Measurements from ENCODE around the gene CD58.
"Not testable (repeated sequence)": the region's sequence is repeated elsewhere in the genome, so short reads cannot be mapped to it uniquely, and the experiment has no call there.

The CD58 gene

GRCh38 chr1:116570358-116571214, at the start of gene CD58:
CD58 (minus strand) TSS chr1:116571026; CDS start chr1:116570972, 54 bp downstream.
- POLR2A ChIA-PET = interaction anchor here (1.5 kb wide), 1 partner anchor 12 kb away, joined by 3 read pairs; no protein-coding TSS in a partner anchor
- TF ChIP-seq CTCF (IDR thresholded peaks at IDR 0.05; ENCODE audit: insufficient read depth, low read length, missing control alignments) = peak; percentile 79
- peak within 1 kb of the TSS; percentile 73 for H3K4me3 ChIP-seq (ENCODE audit: low read depth, low read length)
- CTCF ChIA-PET = interaction anchor here (0.7 to 5.0 kb wide), 4 partner anchors 14 to 86 kb away, joined by 3 to 83 read pairs (median 28); no protein-coding TSS in a partner anchor
- no peak for DNase-seq (ENCODE audit: low read depth, low spot score)

GRCh38 chr1:116620392-116620791, 49.6 kb upstream of the CD58 start:
- CTCF ChIA-PET; DNase-seq (ENCODE audit: low read depth, low spot score); H3K4me3 ChIP-seq (ENCODE audit: low read depth, low read length); POLR2A ChIA-PET: not testable (repeated sequence)

GRCh38 chr1:116619106-116619505, 48.3 kb upstream of the CD58 start:
- DNase-seq (ENCODE audit: low read depth, low spot score); H3K4me3 ChIP-seq (ENCODE audit: low read depth, low read length); POLR2A ChIA-PET; CTCF ChIA-PET: not testable (repeated sequence)

- CTCF ChIA-PET; H3K4me3 ChIP-seq (ENCODE audit: low read depth, low read length); POLR2A ChIA-PET; DNase-seq (ENCODE audit: low read depth, low spot score): not testable (repeated sequence)
Observed at GRCh38 chr1:116617808-116618207, 47.0 kb upstream of the CD58 start.

- DNase-seq (ENCODE audit: low read depth, low spot score); H3K4me3 ChIP-seq (ENCODE audit: low read depth, low read length); CTCF ChIA-PET; POLR2A ChIA-PET: not testable (repeated sequence)
Observed at GRCh38 chr1:116613825-116614224, 43.0 kb upstream of the CD58 start.

- H3K4me3 ChIP-seq (ENCODE audit: low read depth, low read length); POLR2A ChIA-PET; DNase-seq (ENCODE audit: low read depth, low spot score): not testable (repeated sequence)
- CTCF ChIA-PET = interaction anchor here (0.9 kb wide), 1 partner anchor 14 kb away, joined by 5 read pairs; no protein-coding TSS in a partner anchor
Observed at GRCh38 chr1:116609801-116610371, 39.1 kb upstream of the CD58 start.

GRCh38 chr1:116608841-116609240, 38.0 kb upstream of the CD58 start:
- H3K4me3 ChIP-seq (ENCODE audit: low read depth, low read length); DNase-seq (ENCODE audit: low read depth, low spot score); POLR2A ChIA-PET; CTCF ChIA-PET: not testable (repeated sequence)

GRCh38 chr1:116608151-116608550, 37.3 kb upstream of the CD58 start:
- POLR2A ChIA-PET; H3K4me3 ChIP-seq (ENCODE audit: low read depth, low read length); DNase-seq (ENCODE audit: low read depth, low spot score); CTCF ChIA-PET: not testable (repeated sequence)

GRCh38 chr1:116607463-116607862, 36.6 kb upstream of the CD58 start:
- H3K4me3 ChIP-seq (ENCODE audit: low read depth, low read length); DNase-seq (ENCODE audit: low read depth, low spot score); POLR2A ChIA-PET: not testable (repeated sequence)
- CTCF ChIA-PET = interaction anchor here (1.2 kb wide), 1 partner anchor 12 kb away, joined by 5 read pairs; no protein-coding TSS in a partner anchor

- H3K4me3 ChIP-seq (ENCODE audit: low read depth, low read length); DNase-seq (ENCODE audit: low read depth, low spot score); POLR2A ChIA-PET: not testable (repeated sequence)
- CTCF ChIA-PET = interaction anchor here (1.2 kb wide), 1 partner anchor 11 kb away, joined by 5 read pairs; no protein-coding TSS in a partner anchor
Observed at GRCh38 chr1:116606067-116606466, 35.2 kb upstream of the CD58 start.

GRCh38 chr1:116605315-116605714, 34.5 kb upstream of the CD58 start:
- no peak for TF ChIP-seq CTCF (IDR thresholded peaks at IDR 0.05; ENCODE audit: insufficient read depth, low read length, missing control alignments)
- ChIA-PET CTCF (no interaction called here), POLR2A (no interaction called here)
- no peak for DNase-seq (ENCODE audit: low read depth, low spot score)
- no peak overlapping the region for H3K4me3 ChIP-seq (ENCODE audit: low read depth, low read length)

GRCh38 chr1:116604408-116604807, 33.6 kb upstream of the CD58 start:
- DNase-seq (ENCODE audit: low read depth, low spot score); H3K4me3 ChIP-seq (ENCODE audit: low read depth, low read length); CTCF ChIA-PET; POLR2A ChIA-PET: not testable (repeated sequence)

- DNase-seq (ENCODE audit: low read depth, low spot score); POLR2A ChIA-PET; CTCF ChIA-PET; H3K4me3 ChIP-seq (ENCODE audit: low read depth, low read length): not testable (repeated sequence)
Observed at GRCh38 chr1:116603646-116604045, 32.8 kb upstream of the CD58 start.

- DNase-seq (ENCODE audit: low read depth, low spot score); POLR2A ChIA-PET; H3K4me3 ChIP-seq (ENCODE audit: low read depth, low read length): not testable (repeated sequence)
- CTCF ChIA-PET = interaction anchor here (5.3 kb wide), 1 partner anchor 27 kb away, joined by 83 read pairs; the partner anchor contains the start of gene CD58
Observed at GRCh38 chr1:116599369-116599768, 28.5 kb upstream of the CD58 start.

Data from AG04449 (cell line).